Measurements from ENCODE around the gene ROBO2. TPM values are rescaled to one million over a fixed set of nuclear protein-coding genes. Genes with fewer than 3 reads are reported as not detected.
A peak's percentile ranks its signal among the peaks of the same experiment; 100 is the strongest.

The ROBO2 gene
- total RNA-seq, 1 donor from 2014 or later, result 2.9 TPM

GRCh38 chr3:77042343-77042742 lies 2.4 kb downstream of the ROBO2 start:
- Histone ChIP-seq H3K36me3 (no peaks in the 10 kb centered on the region), H3K9me3 (no peaks in the 10 kb centered on the region), H3K4me3 (no peak overlapping the region), H3K27me3 (no peaks in the 10 kb centered on the region), H3K27ac (no peak overlapping the region), H3K4me1 (no peaks in the 10 kb centered on the region)
- no peak for DNase-seq (ENCODE audit: low spot score in 2 of 2)
- TF ChIP-seq CTCF (IDR thresholded peaks at IDR 0.05), result no peak
- intact Hi-C loops (cut with DNase I), result no loop called here

DNA sequence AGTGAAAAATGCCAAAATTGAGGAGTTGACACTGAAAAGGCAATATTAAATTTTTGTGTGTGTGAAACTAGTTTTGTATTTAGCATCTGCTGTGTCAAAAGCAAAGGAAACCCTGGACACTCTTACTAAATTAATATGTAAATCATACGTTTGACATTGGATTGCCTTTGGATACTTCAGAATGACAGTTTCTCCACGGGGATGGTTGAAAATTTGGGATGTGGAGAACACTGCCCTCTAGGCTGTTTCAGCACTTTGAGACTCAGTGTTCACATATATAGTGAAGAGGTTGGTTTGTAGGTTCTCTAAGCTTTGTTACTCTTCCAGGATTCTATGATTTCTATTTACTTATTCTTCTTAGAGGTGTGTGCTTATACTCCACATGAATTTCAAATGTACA lies 3.0 kb downstream of the ROBO2 start:
- no peaks in the 10 kb centered on the region for H3K9me3 ChIP-seq
- no peaks in the 10 kb centered on the region for H3K27me3 ChIP-seq
- intact Hi-C loops (cut with DNase I), result no loop called here
- no peak overlapping the region for H3K27ac ChIP-seq
- H3K36me3 ChIP-seq, result no peaks in the 10 kb centered on the region
- TF ChIP-seq CTCF (IDR thresholded peaks at IDR 0.05), result peak in 2 of 3 experiments; percentile 6 to 20
- no peaks in the 10 kb centered on the region for H3K4me1 ChIP-seq
- H3K4me3 ChIP-seq, result no peak overlapping the region
- DNase-seq (ENCODE audit: low spot score in 2 of 2), result no peak

GRCh38 chr3:77045686-77046085 lies 5.8 kb downstream of the ROBO2 start:
- intact Hi-C loops (cut with DNase I), result no loop called here
- no peak for TF ChIP-seq CTCF (IDR thresholded peaks at IDR 0.05)
- no peak overlapping the region for H3K4me3 ChIP-seq
- no peaks in the 10 kb centered on the region for H3K4me1 ChIP-seq
- DNase-seq (ENCODE audit: low spot score in 2 of 2), result no peak
- H3K9me3 ChIP-seq, result no peaks in the 10 kb centered on the region
- no peak overlapping the region for H3K27ac ChIP-seq
- H3K27me3 ChIP-seq, result no peaks in the 10 kb centered on the region
- no peaks in the 10 kb centered on the region for H3K36me3 ChIP-seq

GRCh38 chr3:77048186-77048585 lies 8.3 kb downstream of the ROBO2 start:
- Histone ChIP-seq H3K4me3 (no peak overlapping the region), H3K9me3 (no peaks in the 10 kb centered on the region), H3K27me3 (no peaks in the 10 kb centered on the region), H3K4me1 (no peaks in the 10 kb centered on the region), H3K36me3 (no peaks in the 10 kb centered on the region), H3K27ac (no peak overlapping the region)
- no peak for DNase-seq (ENCODE audit: low spot score in 2 of 2)
- TF ChIP-seq CTCF (IDR thresholded peaks at IDR 0.05), result no peak
- intact Hi-C loops (cut with DNase I), result no loop called here

GRCh38 chr3:77051591-77051990 lies 11.7 kb downstream of the ROBO2 start:
- TF ChIP-seq CTCF (IDR thresholded peaks at IDR 0.05), result no peak
- no peaks in the 10 kb centered on the region for H3K9me3 ChIP-seq
- DNase-seq (ENCODE audit: low spot score in 2 of 2), result no peak
- intact Hi-C loops (cut with DNase I), result no loop called here
- no peaks in the 10 kb centered on the region for H3K36me3 ChIP-seq
- H3K27me3 ChIP-seq, result no peaks in the 10 kb centered on the region
- H3K4me3 ChIP-seq, result no peak overlapping the region
- H3K27ac ChIP-seq, result no peak overlapping the region
- no peaks in the 10 kb centered on the region for H3K4me1 ChIP-seq

DNA sequence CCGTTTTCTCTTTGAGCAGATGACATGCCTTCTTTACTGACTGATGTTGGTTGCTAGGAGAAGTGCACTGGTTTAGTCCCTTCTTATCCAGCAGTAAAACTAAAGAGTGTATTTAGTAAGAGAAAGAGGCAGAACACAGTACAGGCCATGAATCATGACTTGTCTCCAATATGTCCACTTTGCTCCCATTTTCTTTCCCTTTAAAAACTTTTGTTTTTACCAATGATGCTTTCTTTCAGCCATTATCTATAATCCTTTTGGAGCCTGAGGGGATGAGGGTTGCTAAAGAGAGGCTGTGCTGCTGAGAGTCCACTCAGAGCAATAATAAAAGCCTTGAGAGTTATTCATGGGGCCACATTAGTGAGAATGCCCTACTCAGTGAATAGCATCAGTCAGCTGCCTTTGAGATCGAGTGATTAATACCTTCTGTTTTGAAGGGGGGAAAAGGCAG lies 12.2 kb downstream of the ROBO2 start:
- TF ChIP-seq CTCF (IDR thresholded peaks at IDR 0.05), result no peak
- DNase-seq (ENCODE audit: low spot score in 2 of 2), result no peak
- Histone ChIP-seq H3K27ac (no peak overlapping the region), H3K9me3 (no peaks in the 10 kb centered on the region), H3K36me3 (no peaks in the 10 kb centered on the region), H3K4me1 (no peaks in the 10 kb centered on the region), H3K4me3 (no peak overlapping the region), H3K27me3 (no peaks in the 10 kb centered on the region)
- intact Hi-C loops (cut with DNase I), result no loop called here

All from ascending aorta (tissue), 2 donors.